Endodermal cell (in vitro differentiated cells): ENCODE results near the gene PRPSAP2. TPM values are rescaled to one million over a fixed set of nuclear protein-coding genes. Genes with fewer than 3 reads are reported as not detected.
"Not testable (repeated sequence)": the region's sequence is repeated elsewhere in the genome, so short reads cannot be mapped to it uniquely, and the experiment has no call there.

Source experiments
- DNase-seq: peaks from one replicate; pipeline ENCODE4 v3.0.0-alpha.2; 2017
- H3K27ac ChIP-seq: 2 replicates; pipeline ENCODE4 v1.5.1; 2013; ENCODE audit warnings: mild to moderate bottlenecking, low read depth, low read length, moderate library complexity
- H3K27me3 ChIP-seq: 2 replicates; pipeline ENCODE4 v1.6.1; 2013; ENCODE audit warnings: mild to moderate bottlenecking, low read length, moderate library complexity; ENCODE audit not compliant: insufficient read depth, control insufficient read depth, poor library complexity, severe bottlenecking
- H3K36me3 ChIP-seq: 2 replicates; pipeline ENCODE4 v1.7.0; 2013; ENCODE audit warnings: mild to moderate bottlenecking, low read length, moderate library complexity; ENCODE audit not compliant: control insufficient read depth, insufficient read depth
- H3K4me1 ChIP-seq: one replicate; pipeline ENCODE4 v1.7.0; 2013; ENCODE audit warnings: low read length; ENCODE audit not compliant: control insufficient read depth, insufficient read depth
- H3K4me3 ChIP-seq: 2 replicates; pipeline ENCODE4 v1.5.1; 2013; ENCODE audit warnings: mild to moderate bottlenecking, low read length, moderate library complexity
- H3K9ac ChIP-seq: 2 replicates; pipeline ENCODE4 v1.6.1; 2013; ENCODE audit warnings: mild to moderate bottlenecking, low read length, moderate library complexity; ENCODE audit not compliant: poor library complexity, severe bottlenecking; ENCODE audit errors: extremely low read depth
- H3K9me3 ChIP-seq: 2 replicates; pipeline ENCODE4 v1.6.1; 2013; ENCODE audit warnings: mild to moderate bottlenecking, low read length, moderate library complexity; ENCODE audit not compliant: control insufficient read depth
- H3K27ac Mint-ChIP-seq: 2 replicates; pipeline ENCODE4 v1.8.0; 2020; ENCODE audit warnings: mixed read lengths
- H3K27me3 Mint-ChIP-seq: 2 replicates; pipeline ENCODE4 v1.8.0; 2021; ENCODE audit warnings: mild to moderate bottlenecking, mixed read lengths; ENCODE audit not compliant: insufficient read depth
- H3K36me3 Mint-ChIP-seq: 2 replicates; pipeline ENCODE4 v1.8.0; 2020; ENCODE audit warnings: low read depth, mixed read lengths
- H3K4me1 Mint-ChIP-seq: 2 replicates; pipeline ENCODE4 v1.8.0; 2020; ENCODE audit warnings: mixed read lengths
- H3K4me3 Mint-ChIP-seq: 2 replicates; pipeline ENCODE4 v1.8.0; 2020; ENCODE audit warnings: mild to moderate bottlenecking, moderate library complexity, mixed read lengths
- H3K9me3 Mint-ChIP-seq: 2 replicates; pipeline ENCODE4 v1.8.0; 2020; ENCODE audit warnings: mild to moderate bottlenecking, mixed read lengths
- WGBS, 2 experiments: methylation state at CpG; one replicate each; pipeline versions ENCODE4 v1.1.5 to v1.1.7; 2013; ENCODE audit warnings: missing lambda C conversion rate in 2 of 2, mixed read lengths in 1 of 2; ENCODE audit not compliant: insufficient coverage in 1 of 2, insufficient read length in 1 of 2; 5-methylcytosine and 5-hydroxymethylcytosine counted together
- total RNA-seq, 2 donors: library from RNA; stranded (reverse); fragmentation: NEBNext Ultra II Directional in 1 of 2; extraction: Animal tissue kit (Norgen Biotek cat#: 25700) in 1 of 2; gene quantifications; 2 replicates in 1 of 2; 3 replicates in 1 of 2; pipeline ENCODE4 v1.2.1, GENCODE V29; 2021
- TF ChIP-seq, protein P1 (sequence below): fragments of 200-600 bp; sonication (generic); conservative IDR thresholded peaks from 2 replicates; pipeline ENCODE4 v1.5.0; 2021; ENCODE audit warnings: antibody characterized with exemption, mild to moderate bottlenecking

PRPSAP2 gene
- total RNA-seq, 2 donors from 2014 or later: 51.3 to 57.6 TPM

DNA sequence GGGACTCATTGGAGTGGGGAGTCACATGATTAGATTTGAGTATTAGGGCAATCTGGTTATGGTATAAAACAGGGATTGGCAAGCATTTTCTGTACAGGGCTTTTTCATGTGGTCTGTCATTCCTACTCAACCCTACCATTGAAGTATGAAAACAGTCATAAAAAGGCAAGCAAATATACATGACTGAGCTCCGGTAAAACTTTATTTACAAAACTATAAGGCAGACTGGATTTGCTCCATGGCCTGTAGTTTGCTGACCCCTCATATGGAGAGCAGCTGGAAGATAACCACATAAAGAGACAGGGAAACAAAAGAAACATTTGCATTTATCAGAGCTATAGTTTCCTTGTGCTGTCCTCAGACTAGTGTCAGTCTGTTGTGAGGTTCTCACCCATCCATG, 30.3 kb upstream of the PRPSAP2 start:
- not testable (repeated sequence) for DNase-seq, H3K9ac ChIP-seq, H3K27ac ChIP-seq, H3K27me3 ChIP-seq, H3K9me3 ChIP-seq, H3K4me1 ChIP-seq, H3K4me3 ChIP-seq, H3K36me3 ChIP-seq, H3K36me3 Mint-ChIP-seq, H3K4me3 Mint-ChIP-seq, H3K27me3 Mint-ChIP-seq, H3K27ac Mint-ChIP-seq, H3K4me1 Mint-ChIP-seq, H3K9me3 Mint-ChIP-seq
- no CpG with 5 or more reads among the region's 1 CpG for WGBS, 2 experiments

DNA sequence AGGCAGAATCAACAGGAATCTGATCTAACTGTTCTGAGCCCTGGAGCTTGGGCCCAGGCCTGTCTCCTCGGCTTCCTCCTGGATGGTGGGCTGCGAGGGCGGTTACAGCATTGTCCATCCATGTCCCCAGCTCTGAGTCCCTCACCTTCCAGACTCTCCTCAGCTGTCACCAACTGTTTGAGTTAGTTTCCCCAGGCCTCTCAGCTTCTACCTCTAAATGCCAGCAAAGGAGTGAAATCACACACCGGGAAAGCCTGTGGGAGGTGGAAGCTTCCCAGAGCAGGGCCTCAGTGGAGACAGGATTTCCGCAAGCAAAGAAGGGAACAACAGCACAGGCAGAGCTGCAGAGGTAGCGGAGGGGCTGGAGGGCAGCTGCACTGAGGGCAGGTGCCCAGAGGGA, 9.4 kb upstream of the PRPSAP2 start:
- peak; percentile 35 for DNase-seq
- TF ChIP-seq, protein P1, sequence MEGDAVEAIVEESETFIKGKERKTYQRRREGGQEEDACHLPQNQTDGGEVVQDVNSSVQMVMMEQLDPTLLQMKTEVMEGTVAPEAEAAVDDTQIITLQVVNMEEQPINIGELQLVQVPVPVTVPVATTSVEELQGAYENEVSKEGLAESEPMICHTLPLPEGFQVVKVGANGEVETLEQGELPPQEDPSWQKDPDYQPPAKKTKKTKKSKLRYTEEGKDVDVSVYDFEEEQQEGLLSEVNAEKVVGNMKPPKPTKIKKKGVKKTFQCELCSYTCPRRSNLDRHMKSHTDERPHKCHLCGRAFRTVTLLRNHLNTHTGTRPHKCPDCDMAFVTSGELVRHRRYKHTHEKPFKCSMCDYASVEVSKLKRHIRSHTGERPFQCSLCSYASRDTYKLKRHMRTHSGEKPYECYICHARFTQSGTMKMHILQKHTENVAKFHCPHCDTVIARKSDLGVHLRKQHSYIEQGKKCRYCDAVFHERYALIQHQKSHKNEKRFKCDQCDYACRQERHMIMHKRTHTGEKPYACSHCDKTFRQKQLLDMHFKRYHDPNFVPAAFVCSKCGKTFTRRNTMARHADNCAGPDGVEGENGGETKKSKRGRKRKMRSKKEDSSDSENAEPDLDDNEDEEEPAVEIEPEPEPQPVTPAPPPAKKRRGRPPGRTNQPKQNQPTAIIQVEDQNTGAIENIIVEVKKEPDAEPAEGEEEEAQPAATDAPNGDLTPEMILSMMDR: no peak
- Histone ChIP-seq H3K4me3 (no peak overlapping the region), H3K9ac (no peak overlapping the region), H3K9me3 (no peaks in the 10 kb centered on the region), H3K36me3 (no peaks in the 10 kb centered on the region), H3K4me1 (no peaks in the 10 kb centered on the region), H3K27ac (no peak overlapping the region), H3K27me3 (no peaks in the 10 kb centered on the region)
- peaks cover 5% of the 10 kb centered on the region for H3K4me1 Mint-ChIP-seq
- H3K27me3 Mint-ChIP-seq: no peaks in the 10 kb centered on the region
- 83 to 95% methylated on average over 4 to 6 of the region's 6 CpGs for WGBS, 2 experiments
- H3K27ac Mint-ChIP-seq: no peak overlapping the region
- no peaks in the 10 kb centered on the region for H3K9me3 Mint-ChIP-seq
- no peak overlapping the region for H3K4me3 Mint-ChIP-seq
- H3K36me3 Mint-ChIP-seq: no peaks in the 10 kb centered on the region

DNA sequence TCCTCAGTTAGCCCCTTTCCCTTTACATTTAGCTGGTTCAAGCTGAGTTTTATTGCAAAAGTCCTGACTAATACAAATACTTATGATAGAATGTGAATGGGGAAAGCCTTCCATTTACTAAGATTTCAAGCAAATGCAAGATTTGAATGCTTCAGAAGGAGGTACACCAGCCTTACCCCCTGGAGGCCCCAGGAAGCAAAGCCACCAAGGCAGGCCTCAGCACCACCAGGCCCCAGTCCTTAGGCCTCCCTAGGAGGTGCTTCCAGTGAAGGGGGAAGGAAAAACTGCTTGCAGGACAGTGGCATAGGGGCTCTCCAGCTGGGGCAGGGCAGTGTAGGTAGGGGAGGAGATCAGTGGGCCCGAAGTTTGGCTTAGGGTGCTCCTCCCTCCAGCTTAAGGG, 7.3 kb upstream of the PRPSAP2 start:
- Histone ChIP-seq H3K4me3 (no peak overlapping the region), H3K9ac (no peak overlapping the region), H3K4me1 (no peaks in the 10 kb centered on the region), H3K36me3 (no peaks in the 10 kb centered on the region), H3K27me3 (no peaks in the 10 kb centered on the region), H3K27ac (no peak overlapping the region), H3K9me3 (no peaks in the 10 kb centered on the region)
- no peaks in the 10 kb centered on the region for H3K36me3 Mint-ChIP-seq
- TF ChIP-seq, protein P1: no peak
- H3K4me1 Mint-ChIP-seq: peaks cover 7% of the 10 kb centered on the region
- peak overlapping the region; percentile 15 for H3K27ac Mint-ChIP-seq
- 81 to 100% methylated on average over 1 of the region's 1 CpG for WGBS, 2 experiments
- no peak overlapping the region for H3K4me3 Mint-ChIP-seq
- no peaks in the 10 kb centered on the region for H3K27me3 Mint-ChIP-seq
- no peak for DNase-seq
- H3K9me3 Mint-ChIP-seq: no peaks in the 10 kb centered on the region

DNA sequence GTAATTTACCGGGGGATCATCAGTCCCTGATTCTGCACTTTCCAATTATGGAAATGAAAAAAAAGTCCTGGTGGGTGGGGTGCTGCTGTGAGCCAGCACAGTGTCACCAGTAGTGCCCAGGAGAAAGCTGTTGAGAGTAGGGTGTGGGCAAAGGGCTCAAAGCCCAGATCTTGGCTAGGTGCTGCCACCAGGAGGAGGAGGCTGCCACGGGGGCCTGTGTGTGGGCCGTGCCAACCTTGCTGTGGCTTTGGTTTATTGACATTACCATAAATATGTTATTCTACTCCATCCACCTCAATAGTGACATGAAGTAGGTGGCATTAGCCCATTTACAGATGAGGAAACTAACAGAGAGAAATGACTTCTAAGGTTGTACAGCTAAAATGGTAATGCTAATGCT, 6.7 kb upstream of the PRPSAP2 start:
- no peaks in the 10 kb centered on the region for H3K27me3 Mint-ChIP-seq
- H3K9ac ChIP-seq: no peak overlapping the region
- 85% methylated on average over 2 of the region's 3 CpGs; no CpG with 5 or more reads in 1 of the 2 experiments for WGBS, 2 experiments
- H3K27me3 ChIP-seq: no peaks in the 10 kb centered on the region
- no peak overlapping the region for H3K27ac ChIP-seq
- H3K9me3 ChIP-seq: no peaks in the 10 kb centered on the region
- H3K36me3 Mint-ChIP-seq: no peaks in the 10 kb centered on the region
- no peak overlapping the region for H3K4me3 ChIP-seq
- TF ChIP-seq, protein P1: no peak
- H3K27ac Mint-ChIP-seq: peak overlapping the region; percentile 13
- H3K4me3 Mint-ChIP-seq: no peak overlapping the region
- no peaks in the 10 kb centered on the region for H3K4me1 ChIP-seq
- no peaks in the 10 kb centered on the region for H3K9me3 Mint-ChIP-seq
- DNase-seq: peak; percentile 41
- H3K4me1 Mint-ChIP-seq: peaks cover 8% of the 10 kb centered on the region
- no peaks in the 10 kb centered on the region for H3K36me3 ChIP-seq
